Thyroid gland (tissue), 4 donors: ENCODE measurements around the gene SH3RF2.

ENCODE experiments used
- CTCF ChIP-seq, 6 experiments: fragments of 200-600 bp in 3 of 6; fragments of 450-650 bp in 3 of 6; sonication (generic) in 3 of 6; IDR thresholded peaks; one replicate each; pipeline ENCODE4 v1.5.1; 2016 to 2019; ENCODE audit warnings: antibody characterized with exemption in 6 of 6, mild to moderate bottlenecking in 2 of 6, inconsistent platforms in 1 of 6, moderate library complexity in 1 of 6
- POLR2A ChIP-seq, 2 donors: fragments of 450-650 bp; IDR thresholded peaks; one replicate each; pipeline ENCODE4 v1.6.1; 2017; ENCODE audit warnings: antibody characterized with exemption in 2 of 2, mild to moderate bottlenecking in 2 of 2, moderate library complexity in 1 of 2

- TF ChIP-seq CTCF (IDR thresholded peaks at IDR 0.05) (no peak), POLR2A (IDR thresholded peaks at IDR 0.05) (no peak)
Measured at GRCh38 chr5:145912594-145912993, 23.8 kb upstream of the SH3RF2 start.
